ENCODE results near the gene TM2D3.

Gene TM2D3

DNA sequence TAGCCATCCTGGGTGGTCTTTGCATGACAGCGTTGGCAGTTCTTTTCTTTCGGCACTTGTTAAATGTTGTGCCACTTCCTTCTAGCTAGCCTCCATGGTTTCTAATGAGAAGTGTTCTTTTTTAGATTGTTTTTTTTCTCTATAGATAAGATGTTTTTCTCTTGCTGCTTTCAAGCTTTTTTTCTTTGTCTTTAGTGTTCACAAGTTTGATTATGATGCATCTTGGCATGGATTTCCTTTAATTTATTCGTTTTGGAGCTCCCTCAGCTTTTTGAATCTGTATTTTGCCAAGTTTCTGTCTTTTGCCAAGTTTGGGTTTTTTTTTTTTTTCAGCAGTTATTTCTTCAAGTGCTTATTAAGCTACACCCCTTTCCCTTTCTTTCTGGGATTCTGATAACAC lies 53.1 kb downstream of the TM2D3 start:
- no peak for DNase-seq

DNA sequence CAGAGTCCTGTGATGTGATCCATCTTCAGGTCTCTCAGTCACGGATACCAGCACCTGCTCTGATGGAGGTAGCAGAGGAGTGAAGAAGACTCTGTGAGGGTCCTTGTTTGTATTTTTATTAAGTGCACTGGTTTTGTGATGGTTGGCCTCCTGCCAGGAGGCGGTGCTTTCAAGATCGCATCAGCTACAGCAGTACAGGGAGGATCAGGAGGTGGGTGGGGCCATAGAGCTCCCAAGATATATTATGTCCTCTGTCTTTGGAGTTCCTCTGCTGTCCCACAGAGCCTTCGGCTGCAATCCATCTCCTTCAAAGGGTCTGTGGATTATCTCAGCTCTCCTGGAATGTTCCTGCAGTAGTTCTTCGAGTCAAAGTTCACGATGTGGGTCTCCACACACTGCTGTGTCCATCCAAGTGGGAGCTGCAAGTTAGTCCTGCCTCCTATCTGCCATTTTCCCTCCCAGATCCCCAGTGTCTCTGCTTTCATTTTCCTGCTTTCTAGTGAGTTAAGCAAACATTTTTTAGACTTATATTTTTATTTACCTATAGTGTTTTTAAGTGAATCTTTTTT lies 54.7 kb downstream of the TM2D3 start:
- no peak for DNase-seq

DNA sequence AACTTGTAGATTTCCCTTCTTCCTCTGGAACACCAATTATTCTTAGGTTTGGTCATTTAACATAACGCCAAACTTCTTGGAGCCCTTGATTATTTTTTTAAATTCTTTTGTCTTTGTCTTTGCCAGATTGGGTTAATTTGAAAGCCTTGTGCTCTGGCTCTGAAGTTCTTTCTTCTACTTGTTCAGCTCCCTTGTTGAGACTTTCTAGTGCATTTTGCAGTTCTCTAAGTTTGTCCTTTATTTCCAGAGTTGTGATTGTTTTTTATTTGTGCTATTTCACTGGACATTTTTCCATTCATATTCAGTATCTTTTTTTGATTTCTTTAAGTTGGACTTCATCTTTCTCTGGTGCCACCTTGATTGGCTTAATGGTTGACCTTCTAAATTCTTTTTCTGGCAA lies 55.5 kb downstream of the TM2D3 start:
- no peak for DNase-seq

All from activated CD4-positive, alpha-beta T cell treated with anti-CD3 and anti-CD28 coated beads, Interleukin-10, Interleukin-2, amounts not matched to agents 100 ng/mL and 50 ng/mL, durations not matched to agents 16 hours and 8 hours (primary cell).